Activated naive CD4-positive, alpha-beta T cell treated with anti-CD3 and anti-CD28 coated beads, Interleukin-2, amount 10 ng/mL, durations not matched to agents 7 days and 5 days (primary cell): Measurements from ENCODE around the gene TANC1.
"Not testable (repeated sequence)": the region's sequence is repeated elsewhere in the genome, so short reads cannot be mapped to it uniquely, and the experiment has no call there.

ENCODE experiments used
- CTCF ChIA-PET: fragments of 350-600 bp; sonication (Branson Sonifier 250); formaldehyde crosslinking; loops from one replicate; lab custom pipeline; 2021; ENCODE audit warnings: antibody characterized with exemption; lab: Charles Lee
- DNase-seq: peaks from one replicate; pipeline ENCODE4 v3.0.0-alpha.2; 2020
- H3K27ac Mint-ChIP-seq: one replicate; pipeline ENCODE4 v1.8.0; 2021; ENCODE audit warnings: mild to moderate bottlenecking, moderate library complexity, mixed read lengths
- H3K27me3 Mint-ChIP-seq: one replicate; pipeline ENCODE4 v1.8.0; 2021; ENCODE audit warnings: mild to moderate bottlenecking, mixed read lengths
- H3K36me3 Mint-ChIP-seq: one replicate; pipeline ENCODE4 v1.8.0; 2021; ENCODE audit warnings: mixed read lengths
- H3K4me1 Mint-ChIP-seq: one replicate; pipeline ENCODE4 v1.8.0; 2021; ENCODE audit warnings: mixed read lengths
- H3K4me3 Mint-ChIP-seq: one replicate; pipeline ENCODE4 v1.8.0; 2021; ENCODE audit warnings: mild to moderate bottlenecking, moderate library complexity, mixed read lengths
- H3K9me3 Mint-ChIP-seq: one replicate; pipeline ENCODE4 v1.8.0; 2021; ENCODE audit warnings: mixed read lengths

Gene TANC1

GRCh38 chr2:159041328-159041727 is 72.9 kb downstream of the TANC1 start:
- CTCF ChIA-PET, H3K9me3 Mint-ChIP-seq, DNase-seq, H3K4me3 Mint-ChIP-seq, H3K4me1 Mint-ChIP-seq, H3K27ac Mint-ChIP-seq, H3K36me3 Mint-ChIP-seq: not testable (repeated sequence)
- peaks cover 11% of the 10 kb centered on the region for H3K27me3 Mint-ChIP-seq

GRCh38 chr2:159042115-159042850 is 73.8 kb downstream of the TANC1 start:
- no peaks in the 10 kb centered on the region for H3K9me3 Mint-ChIP-seq
- CTCF ChIA-PET: interaction anchor here (1.4 kb wide), 1 partner anchor 77 kb away, joined by 3 read pairs; no protein-coding TSS in a partner anchor
- H3K36me3 Mint-ChIP-seq: no peaks in the 10 kb centered on the region
- no peaks in the 10 kb centered on the region for H3K4me1 Mint-ChIP-seq
- DNase-seq: no peak
- no peak overlapping the region for H3K27ac Mint-ChIP-seq
- no peak overlapping the region for H3K4me3 Mint-ChIP-seq
- H3K27me3 Mint-ChIP-seq: peaks cover 11% of the 10 kb centered on the region

DNA sequence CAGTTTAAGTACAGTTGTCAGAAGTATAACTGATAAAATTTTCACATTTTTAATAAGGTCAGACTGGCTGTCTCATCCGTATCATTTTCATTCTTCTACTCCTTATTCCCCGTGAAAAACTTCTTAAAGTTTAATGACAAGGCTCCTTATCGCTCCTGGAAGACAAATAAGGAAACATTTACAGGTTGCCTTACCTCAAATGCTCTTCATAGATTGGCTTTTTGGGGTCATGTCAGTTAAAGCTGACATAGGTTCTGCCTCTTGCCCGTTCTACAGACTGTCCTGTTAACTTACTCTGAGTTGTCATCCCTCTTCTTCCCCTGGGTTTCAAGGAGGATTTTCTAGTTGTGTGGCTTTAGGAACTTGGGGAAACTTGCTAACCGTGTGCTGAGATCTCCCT is 75.3 kb downstream of the TANC1 start:
- Mint-ChIP-seq H3K36me3 (no peaks in the 10 kb centered on the region), H3K9me3 (no peaks in the 10 kb centered on the region), H3K27ac (no peak overlapping the region), H3K4me1 (no peaks in the 10 kb centered on the region), H3K27me3 (peaks cover 8% of the 10 kb centered on the region), H3K4me3 (no peak overlapping the region)
- CTCF ChIA-PET: no interaction called here
- no peak for DNase-seq

DNA sequence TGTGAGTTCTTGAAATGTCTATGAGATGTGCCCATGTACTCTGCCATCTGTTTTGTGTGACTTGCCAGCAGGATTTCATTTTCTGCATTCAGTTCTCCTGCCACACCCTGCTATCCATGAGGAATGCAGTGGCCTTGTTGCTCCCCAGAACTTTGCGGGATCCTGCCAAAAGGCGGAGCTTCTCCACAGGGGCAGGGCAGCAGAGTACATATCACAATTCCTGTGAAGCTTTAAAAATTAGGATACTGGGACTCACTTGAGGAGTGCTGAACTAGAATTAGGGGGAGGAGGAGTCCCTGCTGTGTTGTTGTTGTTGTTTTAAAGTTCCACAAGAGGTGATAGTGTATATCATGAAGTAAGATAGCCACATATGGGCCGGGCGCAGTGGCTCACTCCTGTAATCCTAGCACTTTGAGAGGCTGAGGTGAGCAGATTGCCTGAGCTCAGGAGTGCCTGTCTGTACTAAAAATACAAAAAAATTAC is 76.4 kb downstream of the TANC1 start:
- Mint-ChIP-seq H3K36me3 (no peaks in the 10 kb centered on the region), H3K27me3 (peaks cover 8% of the 10 kb centered on the region), H3K9me3 (no peaks in the 10 kb centered on the region), H3K27ac (no peak overlapping the region), H3K4me1 (no peaks in the 10 kb centered on the region), H3K4me3 (no peak overlapping the region)
- DNase-seq: no peak
- CTCF ChIA-PET: no interaction called here

DNA sequence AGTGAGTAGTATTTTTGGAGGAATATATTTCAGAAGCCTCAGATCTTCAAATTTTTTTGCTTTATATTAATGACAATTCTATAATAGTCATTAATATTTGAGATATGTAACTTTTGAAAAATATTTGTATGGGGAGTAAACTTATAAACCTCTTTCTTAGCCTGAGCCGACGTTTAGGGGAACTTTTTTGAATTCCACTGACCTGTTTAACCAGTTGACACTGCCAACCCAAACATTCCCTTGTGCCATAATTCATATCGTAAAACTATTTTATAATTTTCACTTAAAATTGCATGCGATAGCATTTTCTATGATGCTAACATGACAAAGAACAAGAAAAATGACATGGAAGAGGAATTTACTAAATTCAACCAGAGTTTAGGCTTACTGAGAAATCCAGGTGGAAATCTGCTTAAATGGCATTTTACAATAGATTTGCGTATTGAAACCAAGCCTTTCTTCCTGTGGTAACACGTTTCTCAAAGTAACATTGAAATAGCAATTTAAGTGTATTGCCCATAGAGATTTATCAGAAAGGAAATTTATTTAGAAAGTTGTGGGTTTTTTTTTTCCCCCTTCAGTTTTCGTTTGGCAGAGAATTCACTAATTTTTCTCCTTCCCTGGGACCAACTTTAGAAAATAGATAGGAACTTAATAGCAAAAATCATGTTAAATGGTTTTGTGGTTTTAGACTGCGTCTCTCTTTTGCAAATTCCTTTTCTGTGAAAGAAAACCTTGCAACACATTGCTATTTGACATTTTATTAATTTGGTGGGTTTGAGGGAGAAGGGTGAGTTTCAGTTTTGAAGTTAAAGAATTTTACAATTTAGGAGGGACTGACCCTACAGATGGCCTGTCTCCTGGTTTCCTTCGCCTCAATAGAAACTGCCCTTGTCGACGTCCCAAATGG is 77.4 kb downstream of the TANC1 start:
- CTCF ChIA-PET: no interaction called here
- Mint-ChIP-seq H3K27ac (no peak overlapping the region), H3K27me3 (peaks cover 8% of the 10 kb centered on the region), H3K4me1 (no peaks in the 10 kb centered on the region), H3K4me3 (no peak overlapping the region), H3K9me3 (no peaks in the 10 kb centered on the region), H3K36me3 (no peaks in the 10 kb centered on the region)
- no peak for DNase-seq

- no peaks in the 10 kb centered on the region for H3K36me3 Mint-ChIP-seq
- H3K4me1 Mint-ChIP-seq: no peaks in the 10 kb centered on the region
- peaks cover 8% of the 10 kb centered on the region for H3K27me3 Mint-ChIP-seq
- H3K4me3 Mint-ChIP-seq: no peak overlapping the region
- no peak overlapping the region for H3K27ac Mint-ChIP-seq
- H3K9me3 Mint-ChIP-seq: no peaks in the 10 kb centered on the region
- DNase-seq: no peak
- CTCF ChIA-PET: no interaction called here
Observed at GRCh38 chr2:159046966-159047365, 78.5 kb downstream of the TANC1 start.

- CTCF ChIA-PET: interaction anchor here (0.9 kb wide), 1 partner anchor 69 kb away, joined by 3 read pairs; no protein-coding TSS in a partner anchor
- Mint-ChIP-seq H3K9me3 (no peaks in the 10 kb centered on the region), H3K27me3 (no peaks in the 10 kb centered on the region), H3K36me3 (no peaks in the 10 kb centered on the region), H3K4me1 (no peaks in the 10 kb centered on the region), H3K27ac (no peak overlapping the region), H3K4me3 (no peak overlapping the region)
- no peak for DNase-seq
Observed at GRCh38 chr2:159050426-159050825, 82.0 kb downstream of the TANC1 start.

DNA sequence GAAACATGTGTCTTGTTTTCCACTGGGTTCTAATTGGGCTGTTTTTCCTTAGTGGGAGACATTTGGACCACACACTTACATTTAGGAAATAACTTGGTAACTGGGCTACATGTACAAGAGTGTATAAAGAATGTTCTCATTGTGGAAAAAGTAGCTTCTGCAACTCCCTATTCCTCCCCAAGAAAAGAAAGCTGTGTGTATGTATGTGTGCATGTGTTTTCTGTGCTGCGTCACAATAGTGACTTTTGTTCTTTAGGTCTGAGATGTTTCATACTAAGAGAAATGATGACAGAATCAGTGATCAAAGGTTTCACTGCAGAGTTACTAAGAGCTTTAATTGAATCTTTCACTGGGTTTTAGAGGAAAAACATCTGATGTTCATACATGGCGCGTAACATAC is 82.7 kb downstream of the TANC1 start:
- CTCF ChIA-PET: interaction anchor here (0.9 kb wide), 1 partner anchor 68 kb away, joined by 3 read pairs; no protein-coding TSS in a partner anchor
- no peak for DNase-seq
- no peaks in the 10 kb centered on the region for H3K36me3 Mint-ChIP-seq
- H3K4me1 Mint-ChIP-seq: no peaks in the 10 kb centered on the region
- H3K4me3 Mint-ChIP-seq: no peak overlapping the region
- H3K27me3 Mint-ChIP-seq: no peaks in the 10 kb centered on the region
- H3K9me3 Mint-ChIP-seq: no peaks in the 10 kb centered on the region
- no peak overlapping the region for H3K27ac Mint-ChIP-seq

- Mint-ChIP-seq H3K4me3 (no peak overlapping the region), H3K36me3 (no peaks in the 10 kb centered on the region), H3K27me3 (no peaks in the 10 kb centered on the region), H3K9me3 (no peaks in the 10 kb centered on the region), H3K27ac (no peak overlapping the region), H3K4me1 (no peaks in the 10 kb centered on the region)
- DNase-seq: no peak
- CTCF ChIA-PET: no interaction called here
Observed at GRCh38 chr2:159051661-159052060, 83.2 kb downstream of the TANC1 start.

DNA sequence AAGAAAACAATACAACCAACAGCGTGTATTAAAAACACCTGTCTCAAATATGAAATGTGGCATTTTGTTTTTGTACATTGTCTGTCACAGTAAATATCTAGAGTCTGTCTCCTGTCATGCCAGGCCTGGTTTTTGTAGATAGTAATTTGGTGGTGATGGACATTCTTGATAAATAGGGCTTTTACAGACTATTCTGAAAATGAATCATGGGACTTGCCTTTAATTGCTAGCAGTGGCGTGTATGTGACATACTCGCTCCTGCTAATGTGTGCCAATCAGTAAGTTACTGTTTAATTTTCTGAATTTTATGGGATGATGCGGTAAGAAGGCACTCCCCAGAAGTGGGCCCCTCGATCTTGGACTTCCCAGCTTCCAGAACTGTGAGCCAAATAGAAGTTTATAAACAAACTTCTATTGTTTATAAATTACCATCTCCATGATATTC is 83.7 kb downstream of the TANC1 start:
- H3K27me3 Mint-ChIP-seq: no peaks in the 10 kb centered on the region
- DNase-seq: no peak
- H3K4me3 Mint-ChIP-seq: no peak overlapping the region
- no peaks in the 10 kb centered on the region for H3K9me3 Mint-ChIP-seq
- H3K4me1 Mint-ChIP-seq: no peaks in the 10 kb centered on the region
- no peak overlapping the region for H3K27ac Mint-ChIP-seq
- CTCF ChIA-PET: no interaction called here
- H3K36me3 Mint-ChIP-seq: no peaks in the 10 kb centered on the region

- Mint-ChIP-seq H3K27ac (no peak overlapping the region), H3K9me3 (no peaks in the 10 kb centered on the region), H3K4me1 (no peaks in the 10 kb centered on the region), H3K27me3 (peaks cover 4% of the 10 kb centered on the region), H3K4me3 (no peak overlapping the region), H3K36me3 (no peaks in the 10 kb centered on the region)
- CTCF ChIA-PET: interaction anchor here (1.7 kb wide), 1 partner anchor 65 kb away, joined by 4 read pairs; no protein-coding TSS in a partner anchor
- DNase-seq: no peak
Observed at GRCh38 chr2:159053161-159054031, 85.0 kb downstream of the TANC1 start.

DNA sequence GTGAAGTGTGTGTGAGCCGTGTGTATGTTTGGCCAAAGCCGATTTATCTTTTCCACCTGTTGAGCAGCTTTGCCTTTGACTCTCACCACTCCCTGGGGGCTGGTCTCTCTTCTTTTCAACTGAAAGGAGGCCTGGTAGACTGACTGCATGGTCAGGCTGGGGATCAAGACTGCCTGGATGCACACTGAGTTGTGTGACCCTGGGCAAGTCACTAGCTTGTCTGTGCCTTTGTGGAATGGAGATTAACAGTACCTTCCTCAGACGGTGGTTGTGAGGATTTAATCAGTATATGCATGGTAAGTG is 85.5 kb downstream of the TANC1 start:
- CTCF ChIA-PET: interaction anchor here (1.7 kb wide), 1 partner anchor 65 kb away, joined by 4 read pairs; no protein-coding TSS in a partner anchor
- Mint-ChIP-seq H3K4me3 (no peak overlapping the region), H3K4me1 (no peaks in the 10 kb centered on the region), H3K9me3 (no peaks in the 10 kb centered on the region), H3K36me3 (no peaks in the 10 kb centered on the region), H3K27ac (no peak overlapping the region), H3K27me3 (peaks cover 4% of the 10 kb centered on the region)
- no peak for DNase-seq

DNA sequence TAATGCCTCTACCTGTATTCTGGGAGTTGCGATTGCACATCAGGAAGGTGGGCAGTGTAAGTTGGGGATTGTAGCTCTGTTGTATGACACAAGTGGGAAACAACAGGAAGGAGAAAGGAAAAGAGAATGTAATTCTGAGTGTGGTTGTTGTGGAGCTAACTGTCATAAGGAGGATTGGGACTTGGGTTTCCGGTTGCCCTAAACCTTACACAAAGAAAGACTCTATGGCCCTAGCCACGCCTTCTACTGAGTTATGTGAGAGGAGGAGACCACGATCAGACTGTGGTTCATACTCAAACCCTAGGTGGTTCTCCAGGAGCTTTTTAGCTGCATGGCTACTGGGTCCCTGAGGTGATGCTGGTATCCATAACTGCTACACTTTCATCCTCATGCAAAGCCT is 86.5 kb downstream of the TANC1 start:
- H3K27me3 Mint-ChIP-seq: peaks cover 4% of the 10 kb centered on the region
- no peak for DNase-seq
- H3K9me3 Mint-ChIP-seq: no peaks in the 10 kb centered on the region
- H3K4me1 Mint-ChIP-seq: no peaks in the 10 kb centered on the region
- H3K4me3 Mint-ChIP-seq: no peak overlapping the region
- H3K27ac Mint-ChIP-seq: no peak overlapping the region
- no peaks in the 10 kb centered on the region for H3K36me3 Mint-ChIP-seq
- CTCF ChIA-PET: interaction anchor here (0.9 to 1.7 kb wide), 2 partner anchors 64 to 191 kb away, joined by 3 to 4 read pairs; no protein-coding TSS in a partner anchor

DNA sequence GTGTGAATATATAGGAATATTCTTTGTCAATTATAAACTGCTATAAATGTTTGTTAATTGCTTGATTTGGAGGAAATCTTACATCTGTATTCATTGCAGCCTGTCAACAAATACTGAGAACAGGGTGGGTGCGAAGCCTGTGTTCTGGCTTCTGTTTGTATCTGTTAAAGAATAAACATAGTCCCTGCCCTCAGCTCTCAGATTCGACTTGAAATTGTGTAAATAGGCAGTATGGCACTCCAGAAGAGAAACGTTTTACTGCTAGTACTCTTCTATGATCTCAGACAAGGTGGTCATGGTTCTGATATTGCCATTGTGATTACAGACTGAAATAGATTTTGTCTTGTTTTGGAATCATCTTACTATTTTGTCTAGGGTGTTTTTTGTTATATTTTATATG is 92.1 kb downstream of the TANC1 start:
- Mint-ChIP-seq H3K9me3 (no peaks in the 10 kb centered on the region), H3K27ac (no peak overlapping the region), H3K4me3 (no peak overlapping the region), H3K4me1 (no peaks in the 10 kb centered on the region), H3K36me3 (no peaks in the 10 kb centered on the region), H3K27me3 (peaks cover 4% of the 10 kb centered on the region)
- CTCF ChIA-PET: no interaction called here
- no peak for DNase-seq
